Muscle layer of duodenum (tissue), 2 donors: ENCODE measurements around the gene CUL4A.
"Not testable (repeated sequence)": the region's sequence is repeated elsewhere in the genome, so short reads cannot be mapped to it uniquely, and the experiment has no call there.

Experiments used
- H3K27ac ChIP-seq: one replicate; pipeline ENCODE4 v1.7.0; 2013; ENCODE audit warnings: mild to moderate bottlenecking, low read length
- H3K27me3 ChIP-seq: one replicate; pipeline ENCODE4 v1.7.0; 2013; ENCODE audit warnings: low read depth, mild to moderate bottlenecking, control low read depth, low read length
- H3K36me3 ChIP-seq, 2 donors: one replicate each; pipeline ENCODE4 v1.7.0; 2013; ENCODE audit warnings: low read length in 2 of 2, control low read depth in 1 of 2, mild to moderate bottlenecking in 1 of 2; ENCODE audit not compliant: insufficient read depth in 2 of 2, control insufficient read depth in 1 of 2
- H3K4me1 ChIP-seq, 2 donors: one replicate each; pipeline ENCODE4 v1.7.0; 2013; ENCODE audit warnings: low read length in 2 of 2, mild to moderate bottlenecking in 2 of 2, control low read depth in 1 of 2, moderate library complexity in 1 of 2; ENCODE audit not compliant: insufficient read depth in 2 of 2, control insufficient read depth in 1 of 2
- H3K4me3 ChIP-seq, 2 donors: one replicate each; pipeline ENCODE4 v1.7.0; 2013; ENCODE audit warnings: low read length in 2 of 2, low read depth in 1 of 2, mild to moderate bottlenecking in 1 of 2
- H3K9me3 ChIP-seq, 2 donors: one replicate each; pipeline ENCODE4 v1.7.0; 2013; ENCODE audit warnings: low read length in 2 of 2, control low read depth in 1 of 2, mild to moderate bottlenecking in 1 of 2; ENCODE audit not compliant: control insufficient read depth in 1 of 2
- donor health status: healthy.

CUL4A gene

GRCh38 chr13:113229791-113230190 is 20.4 kb downstream of the CUL4A start:
- peaks cover 54 to 78% of the 10 kb centered on the region in 2 donors for H3K36me3 ChIP-seq
- no peaks in the 10 kb centered on the region for H3K9me3 ChIP-seq
- H3K27me3 ChIP-seq, result no peaks in the 10 kb centered on the region
- no peaks in the 10 kb centered on the region for H3K4me1 ChIP-seq
- H3K4me3 ChIP-seq, result no peak overlapping the region
- no peak overlapping the region for H3K27ac ChIP-seq

GRCh38 chr13:113231306-113232207 is 22.1 kb downstream of the CUL4A start:
- Histone ChIP-seq H3K9me3 (no peaks in the 10 kb centered on the region), H3K36me3 (peaks cover 37 to 65% of the 10 kb centered on the region in 2 donors)

GRCh38 chr13:113232208-113233003 is 23.0 kb downstream of the CUL4A start:
- H3K27me3 ChIP-seq, result no peaks in the 10 kb centered on the region
- H3K9me3 ChIP-seq, result no peaks in the 10 kb centered on the region
- no peak overlapping the region for H3K4me3 ChIP-seq
- H3K36me3 ChIP-seq, result peaks cover 38 to 69% of the 10 kb centered on the region in 2 donors
- no peak overlapping the region for H3K27ac ChIP-seq
- H3K4me1 ChIP-seq, result no peaks in the 10 kb centered on the region

More at GRCh38 chr13:113231306-113232207, 22.1 kb downstream of the CUL4A start:
- H3K27me3 ChIP-seq, result no peaks in the 10 kb centered on the region
- no peak overlapping the region for H3K27ac ChIP-seq
- no peak overlapping the region for H3K4me3 ChIP-seq
- H3K4me1 ChIP-seq, result no peaks in the 10 kb centered on the region

- peaks cover 39 to 72% of the 10 kb centered on the region in 2 donors for H3K36me3 ChIP-seq
- no peak overlapping the region for H3K27ac ChIP-seq
- H3K27me3 ChIP-seq, result no peaks in the 10 kb centered on the region
- H3K4me3 ChIP-seq, result no peak overlapping the region
- no peaks in the 10 kb centered on the region for H3K4me1 ChIP-seq
- H3K9me3 ChIP-seq, result no peaks in the 10 kb centered on the region
Observed at GRCh38 chr13:113233101-113233500, 23.7 kb downstream of the CUL4A start.

GRCh38 chr13:113238536-113238935 is 29.1 kb downstream of the CUL4A start:
- Histone ChIP-seq H3K36me3 (peaks cover 39 to 57% of the 10 kb centered on the region in 2 donors), H3K4me3 (no peak overlapping the region), H3K27ac (no peak overlapping the region), H3K27me3 (no peaks in the 10 kb centered on the region), H3K4me1 (no peaks in the 10 kb centered on the region), H3K9me3 (no peaks in the 10 kb centered on the region)

- Histone ChIP-seq H3K27me3 (no peaks in the 10 kb centered on the region), H3K4me1 (no peaks in the 10 kb centered on the region), H3K36me3 (peaks cover 45 to 59% of the 10 kb centered on the region in 2 donors), H3K27ac (no peak overlapping the region), H3K4me3 (no peak overlapping the region), H3K9me3 (no peaks in the 10 kb centered on the region)
Observed at GRCh38 chr13:113239357-113239756, 29.9 kb downstream of the CUL4A start.

GRCh38 chr13:113239986-113240385 is 30.6 kb downstream of the CUL4A start:
- Histone ChIP-seq H3K9me3 (no peaks in the 10 kb centered on the region), H3K27ac (no peak overlapping the region), H3K27me3 (no peaks in the 10 kb centered on the region), H3K36me3 (peaks cover 49 to 61% of the 10 kb centered on the region in 2 donors), H3K4me1 (no peaks in the 10 kb centered on the region), H3K4me3 (no peak overlapping the region)

GRCh38 chr13:113241623-113242022 is 32.2 kb downstream of the CUL4A start:
- not testable (repeated sequence) for H3K27ac ChIP-seq, H3K9me3 ChIP-seq, H3K4me3 ChIP-seq, H3K27me3 ChIP-seq, H3K4me1 ChIP-seq
- H3K36me3 ChIP-seq, result peaks cover 66 to 72% of the 10 kb centered on the region in 2 donors

GRCh38 chr13:113243847-113244246 is 34.4 kb downstream of the CUL4A start:
- Histone ChIP-seq H3K4me3 (no peak overlapping the region), H3K36me3 (peaks cover 76 to 78% of the 10 kb centered on the region in 2 donors), H3K27ac (no peak overlapping the region), H3K27me3 (no peaks in the 10 kb centered on the region), H3K9me3 (no peaks in the 10 kb centered on the region), H3K4me1 (no peaks in the 10 kb centered on the region)

- H3K36me3 ChIP-seq, result peaks cover 71 to 83% of the 10 kb centered on the region in 2 donors
Observed at GRCh38 chr13:113245849-113246796, 36.7 kb downstream of the CUL4A start.

More at GRCh38 chr13:113245849-113246796, 36.7 kb downstream of the CUL4A start:
- no peaks in the 10 kb centered on the region for H3K27me3 ChIP-seq
- no peaks in the 10 kb centered on the region for H3K9me3 ChIP-seq
- no peaks in the 10 kb centered on the region for H3K4me1 ChIP-seq
- no peak overlapping the region for H3K4me3 ChIP-seq
- H3K27ac ChIP-seq, result no peak overlapping the region
